ENCODE data around the gene RBM33. TPM values are rescaled to one million over a fixed set of nuclear protein-coding genes. Genes with fewer than 3 reads are reported as not detected.

Gene RBM33
- total and polyA plus RNA-seq, 2 of the 8 experiments (the other 6 are each of a cell fraction or from before 2014, with no cell fraction given) = 16.5 to 64.6 TPM

- no peak overlapping the region for H4K5ac ChIP-seq (ENCODE audit: insufficient read length, low read depth, low read length)
- no peaks in the 10 kb centered on the region for H3K9me3 ChIP-seq (ENCODE audit: insufficient read depth in 2 of 2, low read depth in 1 of 2, low read length in 1 of 2)
- no peak overlapping the region for H3K4me3 ChIP-seq (ENCODE audit: extremely low read depth in 1 of 4, insufficient read depth in 2 of 4, low read depth in 3 of 4, low read length in 4 of 4)
- no peak overlapping the region for H3K9ac ChIP-seq (replicated peaks in 1 of 4; ENCODE audit: extremely low read depth in 1 of 4, low read depth in 3 of 4, low read length in 3 of 4)
- peaks cover 0 to 90% of the 10 kb centered on the region in 2 experiments; a peak in 2 of 4 replicates for H3K79me2 ChIP-seq (ENCODE audit: control insufficient read depth in 1 of 2, insufficient read depth in 2 of 2, low read length in 2 of 2)
- H3K14ac ChIP-seq (ENCODE audit: insufficient read length) = no peak overlapping the region
- peaks cover 7 to 12% of the 10 kb centered on the region in 2 experiments for H4K20me1 ChIP-seq (replicated peaks in 1 of 2; ENCODE audit: control insufficient read depth in 1 of 2, insufficient read depth in 2 of 2, low read length in 2 of 2)
- no peak overlapping the region for H2BK120ac ChIP-seq (replicated peaks; ENCODE audit: low read depth, low read length)
- H3K4me2 ChIP-seq (ENCODE audit: insufficient read depth in 1 of 2, low read depth in 2 of 2, low read length in 2 of 2) = no peak overlapping the region
- H2BK15ac ChIP-seq (ENCODE audit: low read length) = no peak overlapping the region
- DNase-seq (ENCODE audit: low read depth in 1 of 2, low spot score in 2 of 2) (no peak), FAIRE-seq (no peak)
- TF ChIP-seq SUZ12 (IDR thresholded peaks at IDR 0.05; ENCODE audit: low read length) (no peak), TEAD4 (IDR thresholded peaks at IDR 0.05; ENCODE audit: low read depth, low read length) (no peak), USF2 (IDR thresholded peaks at IDR 0.05; ENCODE audit: low read length) (no peak), MAFK (IDR thresholded peaks at IDR 0.05; ENCODE audit: low read depth, low read length) (no peak), CHD1 (IDR thresholded peaks at IDR 0.05; ENCODE audit: low read depth, low read length) (no peak), RXRA (IDR thresholded peaks at IDR 0.05; ENCODE audit: insufficient read depth, low read depth, low read length) (no peak), BRCA1 (IDR thresholded peaks at IDR 0.05; ENCODE audit: low read depth, low read length) (no peak), TBP (IDR thresholded peaks at IDR 0.05; ENCODE audit: low read depth, low read length) (no peak), CBX5 (IDR thresholded peaks at IDR 0.05; ENCODE audit: low read depth, low read length) (no peak), ASH2L (IDR thresholded peaks at IDR 0.05; ENCODE audit: low read length) (no peak)
- TF ChIP-seq, protein P1, sequence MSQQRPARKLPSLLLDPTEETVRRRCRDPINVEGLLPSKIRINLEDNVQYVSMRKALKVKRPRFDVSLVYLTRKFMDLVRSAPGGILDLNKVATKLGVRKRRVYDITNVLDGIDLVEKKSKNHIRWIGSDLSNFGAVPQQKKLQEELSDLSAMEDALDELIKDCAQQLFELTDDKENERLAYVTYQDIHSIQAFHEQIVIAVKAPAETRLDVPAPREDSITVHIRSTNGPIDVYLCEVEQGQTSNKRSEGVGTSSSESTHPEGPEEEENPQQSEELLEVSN (IDR thresholded peaks at IDR 0.05) = no peak
- H2BK5ac ChIP-seq (ENCODE audit: low read depth, low read length) = no peak overlapping the region
- no peak overlapping the region for H4K8ac ChIP-seq (ENCODE audit: extremely low read depth, insufficient read depth, low read length)
- H3K36me3 ChIP-seq (ENCODE audit: control insufficient read depth in 2 of 4, insufficient read depth in 4 of 4, low read length in 3 of 4) = no peaks in the 10 kb centered on the region; a peak in 1 of 8 replicates
- no peak overlapping the region for H3K27ac ChIP-seq (ENCODE audit: low read depth, low read length)
- ChIA-PET POLR2A (ENCODE audit: partially characterized antibody) (no interaction called here), CTCF (ENCODE audit: partially characterized antibody) (no interaction called here)
- no peak overlapping the region for H3K56ac ChIP-seq (replicated peaks; ENCODE audit: insufficient read length, low read depth, low read length)
- no peaks in the 10 kb centered on the region for H3K23me2 ChIP-seq (ENCODE audit: low read depth, low read length)
- H3K27me3 ChIP-seq (replicated peaks in 1 of 4; ENCODE audit: control insufficient read depth in 3 of 4, extremely low read depth in 1 of 4, insufficient read depth in 3 of 4, low read length in 3 of 4) = no peaks in the 10 kb centered on the region
- H2BK12ac ChIP-seq (ENCODE audit: low read depth, low read length) = no peak overlapping the region
- H3K4ac ChIP-seq (replicated peaks; ENCODE audit: insufficient read length, low read depth, low read length) = no peak overlapping the region
- H4K91ac ChIP-seq (replicated peaks; ENCODE audit: insufficient read length, low read length) = no peak overlapping the region
- H3K23ac ChIP-seq (ENCODE audit: insufficient read length) = no peak overlapping the region
- no peak overlapping the region for H2AFZ ChIP-seq (ENCODE audit: low read length)
- no peak overlapping the region for H2AK5ac ChIP-seq (ENCODE audit: low read depth, low read length)
- no peak overlapping the region for H2BK20ac ChIP-seq (ENCODE audit: low read length)
- peaks cover 5% of the 10 kb centered on the region for H3K79me1 ChIP-seq (ENCODE audit: low read depth, low read length)
- peaks cover 0 to 7% (median 2%) of the 10 kb centered on the region in 4 experiments; a peak in 2 of 7 replicates for H3K4me1 ChIP-seq (replicated peaks in 1 of 4; ENCODE audit: control insufficient read depth in 3 of 4, insufficient read depth in 4 of 4, low read length in 3 of 4)
- H3K18ac ChIP-seq (ENCODE audit: extremely low read depth, low read length) = no peak overlapping the region
- WGBS, 2 experiments (ENCODE audit: extremely low coverage in 1 of 2, insufficient coverage in 1 of 2, insufficient read length in 1 of 2, insufficient replicate concordance in 2 of 2, low coverage in 1 of 2, low lambda C conversion rate in 2 of 2, missing lambda C conversion rate in 1 of 2) = 92% methylated on average over 5 of the region's 5 CpGs; no CpG with 5 or more reads in 1 of the 2 experiments
Observed at GRCh38 chr7:155694851-155695250, 50.4 kb downstream of the RBM33 start.
